ENCODE results near the gene CREB3L4. TPM values are rescaled to one million over a fixed set of nuclear protein-coding genes. Genes with fewer than 3 reads are reported as not detected.

Gene CREB3L4
- total and polyA plus RNA-seq, 2 of the 13 experiments (the other 11 are each of a cell fraction or from before 2014, with no cell fraction given) = 9.9 to 18.7 TPM

DNA sequence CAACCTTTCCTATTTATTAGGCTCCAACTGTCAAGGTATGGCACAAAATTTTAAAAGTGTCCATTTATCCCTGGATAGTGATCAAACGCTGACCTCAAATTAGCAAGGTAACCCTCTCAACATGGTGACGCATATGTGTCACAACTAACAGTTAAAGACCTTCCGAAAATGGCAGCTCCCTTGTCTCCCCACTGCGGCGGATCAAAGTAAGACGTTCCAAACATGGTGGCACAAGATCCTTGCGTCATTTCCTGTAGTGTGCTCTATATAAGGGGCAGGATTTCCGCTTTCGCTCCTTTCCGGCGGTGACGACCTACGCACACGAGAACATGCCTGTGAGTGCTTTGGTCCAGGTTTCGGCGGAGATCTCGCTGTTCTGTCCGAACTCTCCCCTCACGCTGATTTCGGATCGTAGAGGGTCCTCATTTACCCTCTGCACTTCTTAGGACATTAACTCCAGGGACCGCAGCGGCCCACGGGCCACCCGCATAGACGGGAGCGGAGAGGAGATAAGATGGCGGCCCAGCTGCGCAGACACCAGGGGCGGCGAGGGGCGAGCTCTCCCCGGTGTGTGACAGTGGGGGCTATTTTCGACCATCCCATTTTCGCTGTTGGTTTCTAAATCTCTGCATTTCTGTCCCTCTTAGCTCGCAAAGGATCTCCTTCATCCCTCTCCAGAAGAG lies 22.9 kb downstream of the CREB3L4 start, which contains the start of gene RPS27 (continued):
- TF ChIP-seq ATF2 (CRISPR knock-in tag; IDR thresholded peaks at IDR 0.05) (peak; percentile 77), FOXP4 (CRISPR knock-in tag; IDR thresholded peaks at IDR 0.05) (peak; percentile 43), ZNF468 (CRISPR knock-in tag; IDR thresholded peaks at IDR 0.05) (no peak), ZNF354B (CRISPR knock-in tag; IDR thresholded peaks at IDR 0.05) (no peak), ZNF550 (CRISPR knock-in tag; IDR thresholded peaks at IDR 0.05; ENCODE audit: borderline replicate concordance) (no peak), MATR3 (CRISPR knock-in tag; IDR thresholded peaks at IDR 0.05) (no peak), HCFC1 (IDR thresholded peaks at IDR 0.05; ENCODE audit: low read depth, low read length) (peak; percentile 81), ZNF652 (CRISPR knock-in tag; IDR thresholded peaks at IDR 0.05; ENCODE audit: borderline replicate concordance, low read depth) (peak; percentile 29), ZNF577 (CRISPR knock-in tag; IDR thresholded peaks at IDR 0.05; ENCODE audit: borderline replicate concordance, low read depth) (no peak), SYNCRIP (IDR thresholded peaks at IDR 0.05; ENCODE audit: insufficient read depth, low read depth, low read length) (no peak), AGO2 (optimal IDR thresholded peaks at IDR 0.05; ENCODE audit: low read depth, low read length) (peak; percentile 80), ATAD3A (CRISPR knock-in tag; IDR thresholded peaks at IDR 0.05) (no peak), ERF (CRISPR knock-in tag; IDR thresholded peaks at IDR 0.05) (peak; percentile 94), ZSCAN9 (CRISPR knock-in tag; IDR thresholded peaks at IDR 0.05; ENCODE audit: borderline replicate concordance) (peak; percentile 68; the same call in 1 of the 2 replicates), ZNF816 (CRISPR knock-in tag; IDR thresholded peaks at IDR 0.05; ENCODE audit: borderline replicate concordance) (no peak), RFXANK (CRISPR knock-in tag; IDR thresholded peaks at IDR 0.05) (peak; percentile 60; the same call in 1 of the 2 replicates), RNF219 (CRISPR knock-in tag; IDR thresholded peaks at IDR 0.05) (no peak), ZIK1 (CRISPR knock-in tag; IDR thresholded peaks at IDR 0.05; ENCODE audit: borderline replicate concordance, low read depth) (peak; percentile 52; the same call in 1 of the 2 replicates), HNRNPLL (IDR thresholded peaks at IDR 0.05; ENCODE audit: low read depth, low read length, poor library complexity, severe bottlenecking) (peak; percentile 41), THAP8 (CRISPR knock-in tag; IDR thresholded peaks at IDR 0.05; ENCODE audit: borderline replicate concordance) (no peak)
- TF ChIP-seq, protein P1, sequence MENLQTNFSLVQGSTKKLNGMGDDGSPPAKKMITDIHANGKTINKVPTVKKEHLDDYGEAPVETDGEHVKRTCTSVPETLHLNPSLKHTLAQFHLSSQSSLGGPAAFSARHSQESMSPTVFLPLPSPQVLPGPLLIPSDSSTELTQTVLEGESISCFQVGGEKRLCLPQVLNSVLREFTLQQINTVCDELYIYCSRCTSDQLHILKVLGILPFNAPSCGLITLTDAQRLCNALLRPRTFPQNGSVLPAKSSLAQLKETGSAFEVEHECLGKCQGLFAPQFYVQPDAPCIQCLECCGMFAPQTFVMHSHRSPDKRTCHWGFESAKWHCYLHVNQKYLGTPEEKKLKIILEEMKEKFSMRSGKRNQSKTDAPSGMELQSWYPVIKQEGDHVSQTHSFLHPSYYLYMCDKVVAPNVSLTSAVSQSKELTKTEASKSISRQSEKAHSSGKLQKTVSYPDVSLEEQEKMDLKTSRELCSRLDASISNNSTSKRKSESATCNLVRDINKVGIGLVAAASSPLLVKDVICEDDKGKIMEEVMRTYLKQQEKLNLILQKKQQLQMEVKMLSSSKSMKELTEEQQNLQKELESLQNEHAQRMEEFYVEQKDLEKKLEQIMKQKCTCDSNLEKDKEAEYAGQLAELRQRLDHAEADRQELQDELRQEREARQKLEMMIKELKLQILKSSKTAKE (CRISPR knock-in tag; IDR thresholded peaks at IDR 0.05; ENCODE audit: borderline replicate concordance) = no peak

Data from HepG2 (cell line).